Fibroblast of skin of right biceps (primary cell): ENCODE measurements around the gene MCUB.
A peak's percentile ranks its signal among the peaks of the same experiment; 100 is the strongest.

Experiments
- DNase-seq: peaks from one replicate; pipeline ENCODE4 v3.0.0-alpha.2; 2013

MCUB gene

GRCh38 chr4:109683621-109684253, 123.7 kb downstream of the MCUB start:
- no peak for DNase-seq

GRCh38 chr4:109684727-109685126, 124.7 kb downstream of the MCUB start:
- DNase-seq: no peak

- no peak for DNase-seq
Measured at GRCh38 chr4:109690690-109691410, 130.8 kb downstream of the MCUB start.

GRCh38 chr4:109691411-109691920, 131.4 kb downstream of the MCUB start:
- no peak for DNase-seq

- DNase-seq: no peak
Measured at GRCh38 chr4:109698656-109699055, 138.6 kb downstream of the MCUB start.

GRCh38 chr4:109699553-109700225, 139.6 kb downstream of the MCUB start:
- DNase-seq: peak; percentile 30

- DNase-seq: peak; percentile 3
Measured at GRCh38 chr4:109701566-109702410, 141.7 kb downstream of the MCUB start.

GRCh38 chr4:109702950-109703663, 143.1 kb downstream of the MCUB start, which contains the start of gene CASP6:
Gene CASP6 (minus strand): TSS chr4:109703445. CDS start chr4:109703395, 50 bp downstream.
- DNase-seq: peak; percentile 70

GRCh38 chr4:109703664-109704361, 143.8 kb downstream of the MCUB start:
- peak; percentile 9 for DNase-seq

GRCh38 chr4:109708435-109708834, 148.4 kb downstream of the MCUB start:
- no peak for DNase-seq

- DNase-seq: no peak
Measured at GRCh38 chr4:109708990-109709389, 148.9 kb downstream of the MCUB start.

- no peak for DNase-seq
Measured at GRCh38 chr4:109713500-109713899, 153.5 kb downstream of the MCUB start.

- no peak for DNase-seq
Measured at GRCh38 chr4:109718759-109719158, 158.7 kb downstream of the MCUB start.

- no peak for DNase-seq
Measured at GRCh38 chr4:109719604-109720003, 159.6 kb downstream of the MCUB start.

GRCh38 chr4:109721033-109721432, 161.0 kb downstream of the MCUB start:
- peak; percentile 53 for DNase-seq

- DNase-seq: no peak
Measured at GRCh38 chr4:109722357-109722756, 162.3 kb downstream of the MCUB start.

GRCh38 chr4:109723110-109723509, 163.1 kb downstream of the MCUB start:
- DNase-seq: no peak

GRCh38 chr4:109728385-109728784, 168.3 kb downstream of the MCUB start:
- DNase-seq: no peak

- peak; percentile 4 for DNase-seq
Measured at GRCh38 chr4:109729117-109729717, 169.2 kb downstream of the MCUB start.

GRCh38 chr4:109729718-109730618, 169.9 kb downstream of the MCUB start, which contains the start of gene PLA2G12A:
Gene PLA2G12A (minus strand): TSS chr4:109730070. CDS start chr4:109729809, 261 bp downstream.
- DNase-seq: peak; percentile 60
